Naive thymus-derived CD4-positive, alpha-beta T cell (primary cell): ENCODE data around the gene ZCWPW1. TPM values are rescaled to one million over a fixed set of nuclear protein-coding genes. Genes with fewer than 3 reads are reported as not detected.
A peak's percentile ranks its signal among the peaks of the same experiment; 100 is the strongest.

Experiments used
- ATAC-seq: fragments of 150-1000 bp; cut with Tn5 transposase; 2 replicates; pipeline ENCODE4 v1.10.0; 2021; ENCODE audit warnings: mild to moderate bottlenecking, moderate library complexity
- CTCF ChIA-PET: fragments of 350-600 bp; sonication (Branson Sonifier 250); formaldehyde crosslinking; loops from one replicate; lab custom pipeline; 2021; ENCODE audit warnings: antibody characterized with exemption; lab: Charles Lee
- POLR2A ChIA-PET: fragments of 350-600 bp; sonication (Branson Sonifier 250); formaldehyde crosslinking; loops from one replicate; lab custom pipeline; 2021; ENCODE audit warnings: antibody characterized with exemption, inconsistent platforms; lab: Charles Lee
- DNase-seq, 9 donors: peaks; one replicate each; pipeline versions ENCODE4 v3.0.0 to v3.0.0-alpha.2; 2020 to 2022; ENCODE audit warnings: mixed read lengths in 1 of 9
- H3K27ac ChIP-seq: one replicate; pipeline ENCODE4 v1.7.0; 2013; ENCODE audit warnings: mild to moderate bottlenecking, low read depth, low read length, moderate library complexity
- H3K27me3 ChIP-seq, 2 donors: one replicate each; pipeline ENCODE4 v1.7.0; 2013; ENCODE audit warnings: low read length in 2 of 2, mild to moderate bottlenecking in 2 of 2, moderate library complexity in 2 of 2; ENCODE audit not compliant: control insufficient read depth in 2 of 2, insufficient read depth in 2 of 2
- H3K36me3 ChIP-seq, 3 experiments: 1 replicate in 2 of 3; 2 replicates in 1 of 3; pipeline ENCODE4 v1.7.0; 2013; ENCODE audit warnings: low read length in 3 of 3, mild to moderate bottlenecking in 3 of 3, moderate library complexity in 1 of 3; ENCODE audit not compliant: insufficient read depth in 3 of 3, control insufficient read depth in 2 of 3
- H3K4me1 ChIP-seq, 2 donors: one replicate each; pipeline ENCODE4 v1.7.0; 2013; ENCODE audit warnings: low read length in 2 of 2, mild to moderate bottlenecking in 2 of 2, moderate library complexity in 1 of 2; ENCODE audit not compliant: control insufficient read depth in 2 of 2, insufficient read depth in 2 of 2
- H3K4me3 ChIP-seq: 2 replicates; pipeline ENCODE4 v1.7.0; 2013; ENCODE audit warnings: mild to moderate bottlenecking, low read length
- H3K9me3 ChIP-seq, 3 experiments: 1 replicate in 2 of 3; 2 replicates in 1 of 3; pipeline ENCODE4 v1.7.0; 2013; ENCODE audit warnings: low read length in 3 of 3; ENCODE audit not compliant: control insufficient read depth in 2 of 3
- H3K27ac Mint-ChIP-seq, 9 donors: one replicate each; pipeline ENCODE4 v1.8.0; 2020 to 2022; ENCODE audit warnings: mixed read lengths in 9 of 9, mild to moderate bottlenecking in 8 of 9, moderate library complexity in 5 of 9, inconsistent platforms in 2 of 9
- H3K27me3 Mint-ChIP-seq, 5 donors: one replicate each; pipeline ENCODE4 v1.8.0; 2021 to 2022; ENCODE audit warnings: mixed read lengths in 5 of 5, mild to moderate bottlenecking in 1 of 5
- H3K36me3 Mint-ChIP-seq, 5 donors: one replicate each; pipeline ENCODE4 v1.8.0; 2020 to 2022; ENCODE audit warnings: mixed read lengths in 5 of 5, mild to moderate bottlenecking in 3 of 5, inconsistent platforms in 1 of 5
- H3K4me1 Mint-ChIP-seq, 7 donors: one replicate each; pipeline ENCODE4 v1.8.0; 2020 to 2022; ENCODE audit warnings: mixed read lengths in 7 of 7, mild to moderate bottlenecking in 3 of 7, inconsistent platforms in 1 of 7
- H3K4me3 Mint-ChIP-seq, 10 donors: one replicate each; pipeline ENCODE4 v1.8.0; 2020 to 2022; ENCODE audit warnings: mild to moderate bottlenecking in 10 of 10, mixed read lengths in 10 of 10, moderate library complexity in 6 of 10, inconsistent platforms in 2 of 10
- H3K9me3 Mint-ChIP-seq, 11 donors: one replicate each; pipeline ENCODE4 v1.8.0; 2020 to 2022; ENCODE audit warnings: mixed read lengths in 11 of 11, mild to moderate bottlenecking in 4 of 11, inconsistent platforms in 1 of 11, moderate library complexity in 1 of 11
- intact Hi-C, 2 donors: fragments of 100-400 bp; cut with micrococcal nuclease; formaldehyde crosslinking; loops; one replicate each; pipeline ENCODE4 v1.15.1; 2023
- polyA plus RNA-seq, 2 donors: library from polyadenylated mRNA; unstranded; fragments of 300-500 nt; fragmentation: Illumina TruSeq; gene quantifications; one replicate each; pipeline ENCODE4 v1.2.3, GENCODE V29; 2021
- total RNA-seq, 6 experiments: library from RNA in 5 of 6; stranded (reverse) in 5 of 6; gene quantifications; 1 replicate in 5 of 6; 2 replicates in 1 of 6; pipeline ENCODE4 v1.2.3 and lab custom pipeline; 2021 to 2026

Gene ZCWPW1, protein sequence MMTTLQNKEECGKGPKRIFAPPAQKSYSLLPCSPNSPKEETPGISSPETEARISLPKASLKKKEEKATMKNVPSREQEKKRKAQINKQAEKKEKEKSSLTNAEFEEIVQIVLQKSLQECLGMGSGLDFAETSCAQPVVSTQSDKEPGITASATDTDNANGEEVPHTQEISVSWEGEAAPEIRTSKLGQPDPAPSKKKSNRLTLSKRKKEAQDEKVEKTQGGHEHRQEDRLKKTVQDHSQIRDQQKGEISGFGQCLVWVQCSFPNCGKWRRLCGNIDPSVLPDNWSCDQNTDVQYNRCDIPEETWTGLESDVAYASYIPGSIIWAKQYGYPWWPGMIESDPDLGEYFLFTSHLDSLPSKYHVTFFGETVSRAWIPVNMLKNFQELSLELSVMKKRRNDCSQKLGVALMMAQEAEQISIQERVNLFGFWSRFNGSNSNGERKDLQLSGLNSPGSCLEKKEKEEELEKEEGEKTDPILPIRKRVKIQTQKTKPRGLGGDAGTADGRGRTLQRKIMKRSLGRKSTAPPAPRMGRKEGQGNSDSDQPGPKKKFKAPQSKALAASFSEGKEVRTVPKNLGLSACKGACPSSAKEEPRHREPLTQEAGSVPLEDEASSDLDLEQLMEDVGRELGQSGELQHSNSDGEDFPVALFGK
- total RNA-seq (10 to 100 TPM in 3 of 5 experiments, 1 to 10 TPM in 2; 4.1 to 18.6 (median 10.3) TPM), polyA plus RNA-seq (1 to 10 TPM; 5.6 to 5.9 TPM), total RNA-seq (lab: John Stamatoyannopoulos, UW) (23.2 reads per million, percentile 54 among the genes with 10 or more reads in this experiment)

DNA sequence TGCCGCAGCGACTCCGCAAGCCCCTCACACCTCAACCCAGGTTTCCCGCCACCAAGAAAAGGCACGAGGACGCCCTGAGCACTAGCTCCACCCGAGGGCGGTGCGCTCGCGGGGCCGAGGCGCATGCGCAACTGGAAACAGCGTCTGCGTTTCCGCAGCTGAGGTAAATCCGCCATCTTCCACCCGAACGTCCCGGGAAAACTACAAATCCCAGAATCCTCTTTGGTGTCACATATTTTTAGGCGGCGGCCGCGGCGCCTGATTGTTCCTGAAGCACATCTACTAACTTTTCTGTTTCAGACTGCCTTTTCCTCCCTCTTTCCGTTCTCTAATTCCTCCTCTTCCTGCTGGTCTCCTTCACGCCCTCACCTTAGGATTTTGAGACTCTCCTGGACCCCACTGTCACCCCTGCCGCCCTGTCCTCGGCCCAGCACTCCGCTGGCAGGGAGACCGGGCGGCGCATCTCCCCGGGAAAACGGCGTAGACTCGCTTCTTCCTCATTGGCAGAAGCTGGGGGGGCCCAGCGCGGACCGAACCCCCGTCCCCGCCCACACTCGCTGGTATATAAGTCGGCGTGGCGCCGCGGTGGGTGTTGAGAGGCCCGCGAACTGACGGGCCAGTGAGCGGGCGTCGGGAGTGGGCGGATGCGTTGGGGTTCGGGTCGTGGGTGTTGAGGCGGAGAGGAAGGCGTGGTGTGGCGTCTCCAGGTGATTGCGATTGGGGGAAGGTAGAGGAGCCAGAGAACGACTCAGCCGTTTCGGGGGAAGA lies at the start of gene ZCWPW1:
Gene ZCWPW1 (minus strand): TSS at position 505 of the 768 bp plus-strand sequence. CDS start 8,054 bp downstream, outside the sequence.
- Histone ChIP-seq H3K4me1 (peaks cover 22 to 24% of the 10 kb centered on the region in 2 donors), H3K4me3 (peak within 1 kb of the TSS; percentile 88), H3K27me3 (no peaks in the 10 kb centered on the region), H3K9me3 (no peaks in the 10 kb centered on the region), H3K27ac (peak within 1 kb of the TSS; percentile 97), H3K36me3 (peaks cover 0 to 23% (median 0%) of the 10 kb centered on the region in 3 experiments)
- peaks cover 0 to 24% (median 0%) of the 10 kb centered on the region in 5 donors for H3K27me3 Mint-ChIP-seq
- POLR2A ChIA-PET, result interaction anchor here (0.6 to 4.1 kb wide), 47 partner anchors 8 to 1020 kb away, joined by 3 to 58 read pairs (median 5); partner anchors contain the start of genes AP4M1, ATP5MF, BUD31 and CNPY4
- peak within 1 kb of the TSS; percentile 93 to 100 (median 97) for H3K4me3 Mint-ChIP-seq
- DNase-seq (peak; percentile 96 to 98 (median 97)), ATAC-seq (peak; percentile 71)
- H3K36me3 Mint-ChIP-seq, result peaks cover 0 to 13% (median 6%) of the 10 kb centered on the region in 5 donors
- H3K27ac Mint-ChIP-seq, result peak within 1 kb of the TSS; percentile 99 to 100 (median 100)
- H3K9me3 Mint-ChIP-seq, result peaks cover 0 to 18% (median 0%) of the 10 kb centered on the region in 11 donors
- H3K4me1 Mint-ChIP-seq, result peaks cover 15 to 49% (median 35%) of the 10 kb centered on the region in 7 donors
- CTCF ChIA-PET, result interaction anchor here (0.6 to 1.0 kb wide), 3 partner anchors 21 to 158 kb away, joined by 3 to 5 read pairs (median 3); partner anchors contain the start of genes FBXO24 and LRCH4
- intact Hi-C loops, result loop anchor here (1.0 to 10.0 kb wide), 29 partner anchors 8 to 954 kb away; partner anchors contain the start of genes AP4M1 (in 2 of the 2), CNPY4 (in 2 of the 2), MCM7 (in 2 of the 2) and POP7 (in 2 of the 2)

DNA sequence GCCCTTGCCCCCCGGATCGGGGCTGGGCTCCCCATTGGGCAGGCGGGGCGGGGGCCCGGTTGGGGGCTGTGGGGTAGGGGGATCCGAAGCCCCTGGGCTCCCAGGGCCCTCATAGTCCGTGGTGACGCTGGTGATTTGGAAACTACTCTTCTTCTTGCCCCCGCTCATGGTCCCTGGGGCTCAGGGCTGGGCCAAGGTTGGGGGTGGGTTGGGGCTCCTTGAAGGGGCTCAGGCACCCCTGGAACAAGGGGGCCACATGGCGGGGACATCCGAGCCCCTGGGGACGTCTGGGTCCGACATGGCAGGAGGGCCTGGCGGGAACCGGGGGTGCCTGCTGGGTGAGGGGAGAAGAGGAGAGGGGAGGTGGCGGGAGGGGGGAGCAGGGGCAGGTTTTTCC lies 49.4 kb upstream of the ZCWPW1 start:
- Mint-ChIP-seq H3K27ac (peak overlapping the region; percentile 80 to 98 (median 93)), H3K4me1 (peaks cover 36 to 73% (median 49%) of the 10 kb centered on the region in 7 donors), H3K27me3 (peaks cover 0 to 2% (median 0%) of the 10 kb centered on the region in 5 donors), H3K36me3 (peaks cover 5 to 22% (median 8%) of the 10 kb centered on the region in 5 donors), H3K4me3 (peak overlapping the region; percentile 92 to 100 (median 98)), H3K9me3 (peaks cover 0 to 4% (median 0%) of the 10 kb centered on the region in 11 donors)
- H3K36me3 ChIP-seq, result peaks cover 5 to 53% (median 15%) of the 10 kb centered on the region in 3 experiments
- peak overlapping the region; percentile 97 for H3K4me3 ChIP-seq
- CTCF ChIA-PET, result interaction anchor here (0.9 to 5.9 kb wide), 7 partner anchors 66 to 247 kb away, joined by 3 to 35 read pairs (median 3); partner anchors contain the start of genes FBXO24 and LRCH4
- H3K27ac ChIP-seq, result peak overlapping the region; percentile 87
- POLR2A ChIA-PET, result interaction anchor here (0.6 to 3.8 kb wide), 16 partner anchors 9 to 213 kb away, joined by 3 to 25 read pairs (median 4); partner anchors contain the start of genes AGFG2, FBXO24, LRCH4 and MEPCE
- intact Hi-C loops, result loop anchor here (2.0 to 5.0 kb wide), 8 partner anchors 39 to 374 kb away; partner anchors contain the start of genes GIGYF1 (in 1 of the 2), MOSPD3 (in 1 of the 2) and SLC12A9 (in 1 of the 2)
- peaks cover 47 to 60% of the 10 kb centered on the region in 2 donors for H3K4me1 ChIP-seq
- no peaks in the 10 kb centered on the region for H3K27me3 ChIP-seq
- no peaks in the 10 kb centered on the region for H3K9me3 ChIP-seq
- ATAC-seq, result no peak
- DNase-seq, result peak in 1 of 9 donors; percentile 30

DNA sequence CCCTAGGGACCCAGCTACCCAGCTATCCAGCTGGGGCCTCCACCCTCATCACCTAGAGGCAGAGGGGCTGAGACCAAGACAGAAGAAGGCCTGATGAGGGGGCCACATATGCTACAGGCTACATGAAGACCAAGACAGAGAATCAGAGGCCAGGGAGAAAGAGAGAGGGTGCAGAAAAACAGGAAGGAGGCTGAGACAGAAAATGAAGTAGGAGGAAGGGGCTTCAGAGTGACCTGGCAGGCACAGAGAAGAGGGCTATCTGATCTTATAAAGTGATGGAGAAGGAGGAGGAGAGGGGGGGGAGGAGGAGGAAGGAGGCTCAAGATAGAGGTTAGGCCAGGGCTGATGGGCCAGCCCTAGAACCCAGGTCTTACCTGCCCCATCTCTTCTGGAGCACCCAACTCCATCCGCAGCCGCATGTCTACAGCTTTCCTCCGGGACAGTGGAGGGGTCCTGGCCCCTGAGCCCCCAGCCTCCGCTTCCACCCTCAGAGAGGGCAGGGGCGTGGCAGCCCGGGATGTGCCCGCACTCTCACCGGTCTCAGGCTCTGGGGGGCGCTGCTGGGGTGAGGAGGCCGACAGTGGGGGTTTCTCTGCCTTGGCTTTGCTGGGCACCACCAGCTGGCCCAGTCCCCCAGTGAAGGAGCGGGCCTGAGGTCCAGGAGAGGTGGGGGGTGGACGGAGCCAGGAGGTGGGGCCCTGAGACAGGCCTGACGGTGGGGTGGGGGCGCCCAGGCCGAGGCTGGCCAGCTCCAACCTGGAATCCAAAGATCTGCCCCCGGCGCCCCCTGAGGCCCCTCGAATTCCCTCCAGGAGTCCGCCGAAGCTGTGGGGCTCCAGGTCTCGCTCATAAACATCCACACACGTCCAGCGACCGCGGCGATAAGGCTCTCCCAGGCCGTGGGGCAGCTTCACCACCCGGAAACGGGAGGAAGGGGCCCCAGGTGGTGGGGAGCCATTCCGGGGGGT lies 48.7 kb upstream of the ZCWPW1 start:
- no peaks in the 10 kb centered on the region for H3K9me3 ChIP-seq
- H3K27me3 ChIP-seq, result no peaks in the 10 kb centered on the region
- intact Hi-C loops, result loop anchor here (5.0 kb wide), 2 partner anchors 215 to 375 kb away; partner anchors contain the start of genes GIGYF1 (in 1 of the 2) and SLC12A9 (in 1 of the 2)
- H3K4me1 ChIP-seq, result peaks cover 43 to 55% of the 10 kb centered on the region in 2 donors
- CTCF ChIA-PET, result interaction anchor here (0.5 to 5.9 kb wide), 9 partner anchors 22 to 351 kb away, joined by 3 to 35 read pairs (median 4); partner anchors contain the start of genes FBXO24 and LRCH4
- no peak for ATAC-seq
- POLR2A ChIA-PET, result interaction anchor here (0.6 to 3.8 kb wide), 17 partner anchors 8 to 329 kb away, joined by 3 to 25 read pairs (median 3); partner anchors contain the start of genes AGFG2, FBXO24, LAMTOR4 and LRCH4
- DNase-seq, result peak in 2 of 9 donors; percentile 36 to 61
- H3K4me3 ChIP-seq, result peak overlapping the region; percentile 97
- Mint-ChIP-seq H3K36me3 (peaks cover 5 to 22% (median 8%) of the 10 kb centered on the region in 5 donors), H3K27me3 (no peaks in the 10 kb centered on the region), H3K27ac (peak overlapping the region; percentile 60 to 95 (median 91)), H3K4me1 (peaks cover 31 to 69% (median 45%) of the 10 kb centered on the region in 7 donors), H3K4me3 (peak overlapping the region; percentile 89 to 100 (median 94)), H3K9me3 (peaks cover 0 to 4% (median 0%) of the 10 kb centered on the region in 11 donors)
- peaks cover 5 to 56% (median 18%) of the 10 kb centered on the region in 3 experiments for H3K36me3 ChIP-seq
- peak overlapping the region; percentile 87 for H3K27ac ChIP-seq

DNA sequence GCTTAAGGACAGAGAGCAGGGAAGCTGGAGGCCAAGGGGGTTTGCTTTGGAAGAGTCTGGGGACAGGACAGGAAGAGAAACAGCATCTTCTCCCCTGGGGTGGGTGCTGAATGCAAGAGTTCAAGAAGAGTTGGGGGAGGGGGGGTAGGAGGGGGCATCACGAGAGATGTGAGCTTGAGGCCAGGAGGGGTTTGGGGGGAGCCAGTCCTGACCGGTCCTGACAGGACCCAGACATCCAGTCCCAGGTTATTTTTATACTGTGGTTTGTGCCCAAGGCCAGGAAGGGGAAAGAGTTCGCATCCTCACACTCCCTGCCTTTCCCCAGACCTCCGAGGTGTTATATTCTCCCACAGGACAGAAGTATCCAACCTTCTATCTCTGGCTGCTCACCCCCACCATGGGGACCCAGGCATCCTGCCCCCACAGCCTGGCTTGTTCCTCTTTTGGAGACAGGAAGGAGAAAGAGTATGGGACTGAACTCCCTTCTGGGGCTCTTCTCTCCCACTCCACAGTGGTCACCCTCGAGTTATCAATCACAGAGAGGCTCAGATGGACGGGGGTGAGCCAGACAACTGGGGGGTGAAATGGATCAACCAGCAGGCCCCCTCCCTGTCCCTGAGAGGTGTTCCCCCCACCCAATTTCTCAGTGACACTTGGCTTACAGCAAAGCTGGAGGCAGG lies 47.7 kb upstream of the ZCWPW1 start:
- peaks cover 0 to 4% (median 0%) of the 10 kb centered on the region in 11 donors for H3K9me3 Mint-ChIP-seq
- H3K27me3 Mint-ChIP-seq, result no peaks in the 10 kb centered on the region
- H3K4me3 Mint-ChIP-seq, result peak overlapping the region; percentile 89 to 100 (median 94)
- ChIA-PET CTCF (interaction anchor here (0.6 to 5.9 kb wide), 5 partner anchors 21 to 111 kb away, joined by 3 to 35 read pairs (median 5); no protein-coding TSS in a partner anchor), POLR2A (interaction anchor here (0.7 to 3.8 kb wide), 9 partner anchors 16 to 129 kb away, joined by 3 to 25 read pairs (median 5); partner anchors contain the start of genes FBXO24, LRCH4, MEPCE and ZCWPW1)
- intact Hi-C loops, result loop anchor here (5.0 kb wide), 2 partner anchors 216 to 376 kb away; partner anchors contain the start of genes GIGYF1 (in 1 of the 2) and SLC12A9 (in 1 of the 2)
- H3K27ac ChIP-seq, result peak overlapping the region; percentile 87
- ATAC-seq (no peak), DNase-seq (no peak)
- no peaks in the 10 kb centered on the region for H3K9me3 ChIP-seq
- peak overlapping the region; percentile 97 for H3K4me3 ChIP-seq
- H3K27ac Mint-ChIP-seq, result peak overlapping the region; percentile 84 to 95 (median 92)
- peaks cover 37 to 65% (median 45%) of the 10 kb centered on the region in 7 donors for H3K4me1 Mint-ChIP-seq
- H3K36me3 Mint-ChIP-seq, result peaks cover 5 to 24% (median 8%) of the 10 kb centered on the region in 5 donors
- peaks cover 43 to 51% of the 10 kb centered on the region in 2 donors for H3K4me1 ChIP-seq
- no peaks in the 10 kb centered on the region for H3K27me3 ChIP-seq
- peaks cover 5 to 65% (median 18%) of the 10 kb centered on the region in 3 experiments for H3K36me3 ChIP-seq
